GM12875 (cell line): ENCODE measurements around the gene NOTCH3.

Source experiments
- H3K4me3 ChIP-seq: one replicate; pipeline ENCODE4 v1.5.1; 2011; ENCODE audit warnings: low read depth, low read length, control low read depth
- CTCF ChIP-seq: IDR thresholded peaks from 2 replicates; pipeline ENCODE4 v1.5.1; 2011; ENCODE audit warnings: low read depth, mild to moderate bottlenecking, control low read depth, inconsistent platforms, low read length, moderate library complexity, borderline replicate concordance; ENCODE audit not compliant: insufficient read depth

NOTCH3 gene

GRCh38 chr19:15175609-15176008 is 25.2 kb downstream of the NOTCH3 start:
- no peak for TF ChIP-seq CTCF
- no peak overlapping the region for H3K4me3 ChIP-seq

- TF ChIP-seq CTCF = no peak
- no peak overlapping the region for H3K4me3 ChIP-seq
Observed at GRCh38 chr19:15173746-15174404, 26.9 kb downstream of the NOTCH3 start.

DNA sequence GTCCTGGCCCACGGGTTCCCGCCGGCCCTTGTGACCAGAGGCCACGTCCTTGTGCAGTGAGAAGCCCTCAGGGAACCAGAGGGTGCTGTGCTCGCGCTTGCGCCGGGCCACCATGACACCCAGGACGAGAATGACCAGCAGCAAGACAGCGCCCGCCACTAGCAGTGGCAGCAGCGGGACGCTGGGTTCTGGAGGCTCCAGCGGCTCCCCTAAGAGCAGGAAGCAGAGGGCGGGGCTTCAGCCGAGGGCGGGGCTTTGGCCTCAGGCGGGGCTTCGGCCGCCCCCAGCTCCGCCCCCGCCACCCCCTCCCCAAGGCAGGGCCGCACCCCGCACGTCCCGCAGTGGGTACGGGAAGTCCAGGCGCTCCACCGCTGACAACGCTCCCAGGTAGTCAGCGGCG is 30.4 kb downstream of the NOTCH3 start:
- H3K4me3 ChIP-seq = no peak overlapping the region
- TF ChIP-seq CTCF = no peak

DNA sequence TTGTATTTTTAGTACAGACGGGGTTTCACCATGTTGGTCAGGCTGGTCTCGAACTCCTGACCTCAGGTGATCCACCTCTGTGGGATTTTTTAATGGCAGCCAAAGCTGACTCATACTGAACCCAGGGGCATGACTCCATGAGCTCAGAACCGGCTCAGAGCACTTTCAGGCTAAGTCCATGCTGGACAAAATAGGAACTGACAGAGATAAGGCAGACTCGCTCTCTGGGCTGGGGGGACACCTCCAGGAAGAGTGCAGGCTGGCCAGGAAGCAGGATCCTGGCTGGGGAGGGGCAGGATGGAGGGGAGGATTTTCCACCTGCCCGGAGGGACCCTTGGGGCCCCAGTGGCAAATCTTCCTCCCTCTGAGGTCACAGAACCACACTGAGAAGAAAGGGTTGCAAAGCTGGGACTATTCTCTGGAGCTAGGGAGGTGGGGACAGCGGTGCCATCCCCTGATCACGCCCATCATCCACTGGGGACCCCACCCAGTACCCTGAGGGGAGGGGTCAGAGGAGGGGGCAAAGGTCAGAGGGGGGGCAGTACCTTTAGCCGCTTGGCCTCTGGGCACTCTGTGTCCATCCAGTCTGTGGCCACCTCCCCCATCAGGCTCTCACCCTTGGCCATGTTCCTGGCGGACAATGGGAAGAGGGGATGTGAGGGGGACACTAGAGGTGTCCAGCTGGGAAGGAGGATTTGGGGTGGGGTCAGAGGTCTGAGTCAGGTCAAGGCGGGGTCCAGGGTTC is 31.1 kb downstream of the NOTCH3 start:
- no peak for TF ChIP-seq CTCF
- H3K4me3 ChIP-seq = no peak overlapping the region

- H3K4me3 ChIP-seq = no peak overlapping the region
- TF ChIP-seq CTCF = no peak
Observed at GRCh38 chr19:15166700-15167099, 34.1 kb downstream of the NOTCH3 start.

DNA sequence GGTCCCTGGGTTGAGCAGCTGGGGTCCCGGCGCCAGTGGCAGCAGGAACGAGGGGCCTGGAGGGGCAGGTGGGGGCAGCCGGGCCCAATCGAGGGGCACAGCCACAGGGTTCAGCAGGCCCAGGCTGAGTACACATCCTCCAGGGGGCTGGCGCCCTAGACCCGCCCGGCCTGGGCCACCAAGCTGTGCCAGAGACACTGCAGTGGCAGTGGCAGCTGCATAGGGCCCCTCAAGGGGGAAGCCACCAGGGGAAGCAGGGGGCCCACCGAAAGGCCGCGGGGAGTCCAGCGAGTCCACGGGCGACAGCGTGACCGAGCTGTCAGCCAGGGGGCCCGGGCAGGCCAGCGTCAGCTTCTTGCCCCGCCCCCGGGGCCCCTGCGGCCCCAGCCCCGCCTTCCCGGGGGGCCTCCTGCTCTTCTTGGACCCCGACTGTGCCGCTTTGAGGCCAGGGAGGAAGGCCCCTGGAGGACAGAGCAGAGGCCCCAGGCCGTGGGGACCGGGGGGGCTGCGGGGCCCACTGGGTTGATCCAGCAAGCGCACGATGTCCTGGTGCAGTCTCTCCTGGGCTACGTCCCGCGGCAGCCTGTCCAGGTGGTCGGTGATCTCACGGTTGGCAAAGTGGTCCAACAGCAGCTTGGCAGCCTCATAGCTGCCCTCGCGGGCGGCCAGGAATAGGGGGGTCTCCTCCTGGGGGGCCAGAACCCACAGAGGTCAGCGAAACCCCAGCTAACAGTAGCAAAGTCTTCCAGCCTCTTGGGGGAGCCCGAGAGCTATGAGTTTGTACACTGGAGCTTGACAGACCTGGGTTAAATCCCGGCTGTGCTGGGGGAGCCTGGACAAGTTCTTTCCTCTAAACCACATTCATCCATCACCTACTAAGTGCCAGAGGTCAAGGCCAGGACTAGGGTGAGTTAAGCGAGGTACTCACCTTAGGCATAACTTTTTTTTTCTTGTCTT is 39.5 kb downstream of the NOTCH3 start:
- H3K4me3 ChIP-seq = no peak overlapping the region
- peak; percentile 82 for TF ChIP-seq CTCF

DNA sequence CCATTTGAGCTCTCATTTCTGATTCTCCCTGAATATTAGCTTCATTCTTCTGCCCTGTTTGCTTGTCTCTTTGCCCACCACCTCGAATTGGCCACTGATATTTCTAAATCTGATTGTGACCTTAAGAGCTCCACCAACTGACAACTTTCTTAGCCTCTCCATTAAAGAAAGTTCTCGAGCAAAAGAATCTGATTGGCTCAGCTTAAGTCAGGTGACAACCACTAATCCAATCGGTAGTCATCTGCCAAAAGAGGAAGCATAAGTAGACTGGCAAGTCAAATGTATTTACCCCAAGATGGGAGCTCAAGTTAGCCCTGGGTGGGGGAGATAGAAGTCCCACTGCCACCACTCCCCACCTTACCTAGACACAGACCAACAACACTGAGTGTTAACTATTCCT is 41.5 kb downstream of the NOTCH3 start:
- no peak for TF ChIP-seq CTCF
- H3K4me3 ChIP-seq = no peak overlapping the region
